Spleen (tissue), 7 donors: ENCODE results near the gene GYS1.
"Not testable (repeated sequence)": the region's sequence is repeated elsewhere in the genome, so short reads cannot be mapped to it uniquely, and the experiment has no call there.

Experiments used
- CTCF ChIP-seq, 11 experiments: fragments of 200-600 bp in 7 of 11; fragments of 450-650 bp in 4 of 11; sonication (generic) in 4 of 11; IDR thresholded peaks in 8 of 11; conservative IDR thresholded peaks in 3 of 11; 1 replicate in 7 of 11; 2 replicates in 4 of 11; pipeline versions ENCODE4 v1.4.0 to v1.8.0; 2016 to 2021; ENCODE audit warnings: antibody characterized with exemption in 11 of 11, inconsistent platforms in 4 of 11, mild to moderate bottlenecking in 1 of 11
- POLR2A ChIP-seq, 3 donors: fragments of 450-650 bp; IDR thresholded peaks; one replicate each; pipeline ENCODE4 v1.5.1; 2017; ENCODE audit warnings: antibody characterized with exemption in 3 of 3, mild to moderate bottlenecking in 1 of 3
- POLR2AphosphoS5 ChIP-seq, 3 donors: sonication (generic); formaldehyde crosslinking; IDR thresholded peaks; one replicate each; pipeline ENCODE4 v1.5.1; 2017; ENCODE audit warnings: antibody characterized with exemption in 3 of 3
- donor health status: DM: no; HTN: no; CAD: no; lungs with moderate emphysema.
- donor health status: DM: no; HTN: no; CAD: no.
- donor health status: DM: no; HTN: no; CAD: no.

- not testable (repeated sequence) for TF ChIP-seq POLR2A (IDR thresholded peaks at IDR 0.05); CTCF (IDR thresholded peaks at IDR 0.05 in 8 of 11, conservative IDR thresholded peaks at IDR 0.05 in 3 of 11); POLR2AphosphoS5 (IDR thresholded peaks at IDR 0.05)
Measured at GRCh38 chr19:49030323-49030722, 37.2 kb upstream of the GYS1 start.
